NCI-H187 treated with DMSO at 0.1 percent for 48 hours (cell line): ENCODE results near the gene PAQR5.

ENCODE experiments used
- DNase-seq: peaks from one replicate; lab custom pipeline; 2025; lab: John Stamatoyannopoulos, UW

Gene PAQR5

DNA sequence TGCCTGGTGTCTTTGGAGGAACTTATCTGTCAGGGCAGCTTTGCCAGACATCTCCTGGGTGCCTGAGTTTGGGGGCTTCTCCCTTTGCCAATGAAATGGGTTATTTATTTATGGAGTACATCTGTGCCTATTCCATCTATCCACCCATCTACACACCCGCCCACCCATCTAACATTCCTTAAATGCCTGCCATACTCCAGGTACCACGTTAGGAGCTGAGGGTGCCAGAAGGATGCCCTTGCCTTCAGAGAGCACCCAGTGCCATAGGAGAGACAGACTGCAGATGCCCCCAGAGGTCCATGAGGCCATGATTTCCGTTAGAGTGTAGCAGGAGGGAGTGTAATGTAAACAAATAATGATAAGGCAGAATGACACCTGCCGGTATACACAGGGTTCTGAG is 93.6 kb downstream of the PAQR5 start:
- no peak for DNase-seq

DNA sequence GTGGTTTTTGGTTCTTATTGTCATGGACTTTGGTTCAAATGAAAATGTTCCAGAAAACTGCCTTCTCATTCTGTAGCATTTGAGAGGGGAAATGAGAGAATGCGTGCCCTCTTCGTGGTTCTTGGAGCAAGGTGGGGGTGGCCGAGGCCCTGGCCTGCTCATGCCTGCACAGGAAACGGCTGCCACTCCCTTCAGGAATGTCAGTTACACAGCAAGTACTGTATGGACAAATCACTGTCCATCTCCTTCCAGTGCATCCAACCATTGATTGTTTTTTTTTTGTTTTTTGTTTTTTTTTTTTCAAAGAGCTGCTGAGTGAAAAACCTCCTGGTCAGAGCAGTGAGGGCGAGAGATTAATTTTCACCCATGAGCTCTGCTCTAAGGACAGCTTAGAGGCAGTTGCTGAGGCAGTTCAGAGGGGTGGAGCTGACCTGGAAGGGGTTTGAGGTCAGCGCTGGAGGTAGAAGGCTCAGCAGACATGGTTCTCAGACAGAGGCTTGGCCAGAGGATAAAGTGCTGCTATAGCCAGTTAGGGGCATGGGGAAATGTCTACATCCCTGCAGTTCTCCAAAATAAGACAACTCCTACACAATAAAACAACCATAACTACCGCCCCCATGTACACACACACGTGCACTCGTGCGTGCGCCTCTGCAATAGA is 95.2 kb downstream of the PAQR5 start:
- no peak for DNase-seq

DNA sequence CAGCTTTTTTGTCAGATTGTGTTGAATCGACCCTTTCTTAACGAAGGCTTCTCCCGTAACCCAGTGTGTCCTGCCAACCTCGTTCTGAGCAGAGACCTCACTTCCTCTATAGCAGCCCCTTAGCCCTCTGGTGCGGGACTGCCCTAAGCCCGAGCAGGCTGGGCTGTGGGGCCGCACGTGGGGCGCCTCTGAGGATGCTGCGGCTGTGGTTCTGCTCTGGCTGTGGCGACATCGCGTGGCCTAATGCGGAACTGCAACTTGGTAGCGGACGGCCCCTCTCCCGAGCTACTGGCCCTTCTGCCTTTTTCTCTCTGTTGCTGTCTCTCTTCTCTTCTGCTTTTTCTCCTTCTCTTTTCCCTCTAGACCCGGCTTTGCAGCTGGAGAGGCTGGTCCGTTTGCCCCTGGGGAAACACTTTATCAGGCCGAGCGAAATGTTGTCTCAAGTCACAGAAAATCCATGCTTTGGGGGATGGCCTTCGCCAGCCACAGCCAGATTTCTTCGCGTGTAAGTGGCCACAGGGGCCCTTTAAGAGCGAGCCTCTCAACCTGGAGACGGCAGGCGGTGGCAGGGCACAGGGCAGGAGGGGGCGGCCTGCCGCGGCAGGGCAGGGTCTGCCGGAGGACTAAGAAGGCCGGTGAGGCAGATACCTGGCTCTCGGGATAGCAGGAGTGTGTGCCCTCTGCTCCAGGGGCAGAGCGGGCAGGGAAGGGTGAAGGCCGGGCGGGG is 96.0 kb downstream of the PAQR5 start:
- DNase-seq: no peak

- no peak for DNase-seq
These were observed 96.7 kb downstream of the PAQR5 start for GRCh38 chr15:69395460-69395859.

DNA sequence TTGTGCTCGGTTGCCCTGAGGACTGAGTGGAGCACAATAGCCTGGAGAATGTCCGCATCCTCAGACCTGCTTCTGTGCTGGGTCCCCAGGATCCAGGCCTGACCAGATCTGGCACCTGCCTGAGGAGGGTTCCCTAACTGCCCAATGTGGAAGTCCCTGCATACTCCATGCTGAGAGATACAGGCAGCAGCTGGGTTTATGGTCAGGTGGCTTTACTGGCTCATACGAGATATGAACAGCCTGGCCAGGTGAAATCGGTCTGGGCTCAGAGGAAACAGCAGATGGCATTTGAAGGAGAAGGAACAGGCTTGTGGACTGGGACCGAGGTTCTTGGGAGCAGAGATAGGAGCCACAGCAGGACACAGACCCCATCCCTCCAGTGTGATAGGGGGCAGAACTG is 97.3 kb downstream of the PAQR5 start:
- DNase-seq: no peak

- DNase-seq: no peak
These were observed 99.8 kb downstream of the PAQR5 start for GRCh38 chr15:69398491-69398891.

DNA sequence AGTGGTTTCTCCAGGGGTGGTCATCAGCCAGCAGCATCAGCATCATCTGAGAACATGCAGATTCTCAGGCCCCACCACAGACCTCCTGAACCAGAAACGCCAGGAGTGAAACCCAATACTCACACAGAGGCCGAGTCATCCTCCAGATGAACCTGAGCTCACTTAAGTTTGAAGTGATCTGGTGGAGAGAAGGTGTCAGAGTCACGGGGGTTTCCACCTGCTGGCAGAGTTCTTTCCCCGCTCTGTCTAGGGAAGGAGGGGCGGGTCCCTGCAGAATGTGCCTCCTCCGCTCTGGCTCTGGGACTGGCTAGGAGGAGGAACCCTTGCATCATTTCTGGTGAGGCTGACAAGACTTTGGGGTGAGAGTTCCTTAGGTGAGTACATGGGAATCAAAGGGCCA is 102.1 kb downstream of the PAQR5 start:
- DNase-seq: no peak

DNA sequence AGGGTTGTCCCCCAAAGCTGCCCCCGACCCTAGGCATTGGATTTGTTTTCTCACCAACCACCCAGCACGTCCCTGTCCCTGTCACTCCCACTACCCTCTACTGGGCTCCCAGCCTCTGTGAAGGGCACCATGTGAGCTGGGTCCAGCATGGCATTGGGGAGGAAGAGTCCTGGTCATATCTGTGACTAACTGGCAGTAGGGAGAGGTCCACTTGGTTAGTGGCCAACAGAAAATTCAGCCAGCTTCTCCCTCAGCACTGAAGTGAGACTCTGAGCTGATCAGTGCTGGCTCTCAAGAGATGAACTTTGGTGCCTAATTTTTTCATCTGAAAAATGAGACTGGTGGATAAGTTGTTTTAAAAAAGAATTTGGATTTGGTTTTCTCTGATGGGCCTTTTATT is 104.1 kb downstream of the PAQR5 start:
- DNase-seq: no peak

GRCh38 chr15:69403594-69403993 is 104.9 kb downstream of the PAQR5 start:
- no peak for DNase-seq

- DNase-seq: no peak
These were observed 106.4 kb downstream of the PAQR5 start for GRCh38 chr15:69405110-69405509.

DNA sequence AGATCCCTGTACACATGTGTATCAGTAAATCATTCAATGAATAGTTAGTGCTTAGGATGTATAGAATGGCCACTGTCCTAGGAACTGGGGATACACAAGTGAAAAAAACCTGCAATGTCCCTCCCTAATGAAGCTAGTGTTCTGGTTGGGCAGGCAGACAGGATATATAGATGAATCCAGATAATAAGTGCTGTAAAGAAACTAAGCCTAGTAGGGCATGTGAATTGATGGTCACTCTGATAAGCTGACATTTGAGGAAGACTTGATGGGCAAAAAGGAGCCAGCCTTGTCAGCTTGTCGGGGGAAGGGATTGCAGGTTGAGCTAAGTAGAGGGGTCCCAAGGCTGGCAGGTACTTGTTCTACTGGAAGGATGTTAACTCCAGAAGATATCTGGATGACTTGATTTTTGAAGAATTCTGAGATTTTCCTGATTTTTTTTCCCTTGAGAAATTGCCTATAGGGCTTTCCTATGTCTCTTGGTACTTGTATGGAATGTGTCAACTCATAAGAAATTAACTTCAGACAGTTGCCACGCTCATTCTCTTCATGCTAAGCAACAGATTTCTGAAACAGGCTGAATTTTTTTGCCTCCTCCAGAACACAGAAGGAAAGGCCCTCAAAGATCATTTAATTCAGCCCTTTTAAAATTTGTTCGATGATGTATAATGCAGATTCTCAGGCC is 109.1 kb downstream of the PAQR5 start:
- no peak for DNase-seq

DNA sequence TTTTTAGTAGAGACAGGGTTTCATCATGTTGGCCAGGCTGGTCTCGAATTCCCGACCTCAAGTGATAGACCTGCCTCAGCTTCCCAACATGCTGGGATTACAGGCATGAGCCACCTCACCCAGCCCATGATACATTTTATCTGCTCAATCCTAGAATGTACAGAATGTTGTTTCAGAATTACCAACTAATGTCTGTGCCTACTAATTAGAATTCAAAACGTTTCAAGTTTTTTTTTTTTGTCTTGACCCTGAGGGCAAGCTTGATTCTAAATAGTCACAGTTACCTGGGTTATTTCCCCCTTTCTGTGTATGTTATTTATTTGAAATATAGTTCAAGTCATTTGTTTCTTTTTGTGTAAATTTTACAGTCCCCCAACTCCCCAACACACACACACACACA is 110.1 kb downstream of the PAQR5 start:
- DNase-seq: no peak

GRCh38 chr15:69410248-69410874 is 111.6 kb downstream of the PAQR5 start:
- DNase-seq: no peak

DNA sequence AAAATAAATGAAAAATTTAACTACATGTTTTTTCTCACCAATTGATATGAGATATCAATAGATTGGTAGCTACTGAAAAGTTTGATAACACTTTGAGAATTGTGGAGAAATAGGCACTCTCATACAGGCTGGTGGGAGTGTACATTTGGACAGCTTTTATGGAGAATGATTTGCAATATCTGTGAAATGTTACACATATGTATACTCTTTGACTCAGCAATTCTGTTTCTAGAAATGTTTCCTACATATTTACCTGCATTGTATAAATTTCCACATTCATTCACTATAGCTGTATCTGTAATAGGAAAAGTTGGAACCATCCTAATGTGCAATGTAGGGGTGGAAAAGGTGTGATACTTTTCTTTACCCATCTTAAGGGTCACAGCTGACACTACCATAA is 113.6 kb downstream of the PAQR5 start:
- DNase-seq: no peak

- no peak for DNase-seq
These were observed 114.0 kb downstream of the PAQR5 start for GRCh38 chr15:69412701-69413100.

DNA sequence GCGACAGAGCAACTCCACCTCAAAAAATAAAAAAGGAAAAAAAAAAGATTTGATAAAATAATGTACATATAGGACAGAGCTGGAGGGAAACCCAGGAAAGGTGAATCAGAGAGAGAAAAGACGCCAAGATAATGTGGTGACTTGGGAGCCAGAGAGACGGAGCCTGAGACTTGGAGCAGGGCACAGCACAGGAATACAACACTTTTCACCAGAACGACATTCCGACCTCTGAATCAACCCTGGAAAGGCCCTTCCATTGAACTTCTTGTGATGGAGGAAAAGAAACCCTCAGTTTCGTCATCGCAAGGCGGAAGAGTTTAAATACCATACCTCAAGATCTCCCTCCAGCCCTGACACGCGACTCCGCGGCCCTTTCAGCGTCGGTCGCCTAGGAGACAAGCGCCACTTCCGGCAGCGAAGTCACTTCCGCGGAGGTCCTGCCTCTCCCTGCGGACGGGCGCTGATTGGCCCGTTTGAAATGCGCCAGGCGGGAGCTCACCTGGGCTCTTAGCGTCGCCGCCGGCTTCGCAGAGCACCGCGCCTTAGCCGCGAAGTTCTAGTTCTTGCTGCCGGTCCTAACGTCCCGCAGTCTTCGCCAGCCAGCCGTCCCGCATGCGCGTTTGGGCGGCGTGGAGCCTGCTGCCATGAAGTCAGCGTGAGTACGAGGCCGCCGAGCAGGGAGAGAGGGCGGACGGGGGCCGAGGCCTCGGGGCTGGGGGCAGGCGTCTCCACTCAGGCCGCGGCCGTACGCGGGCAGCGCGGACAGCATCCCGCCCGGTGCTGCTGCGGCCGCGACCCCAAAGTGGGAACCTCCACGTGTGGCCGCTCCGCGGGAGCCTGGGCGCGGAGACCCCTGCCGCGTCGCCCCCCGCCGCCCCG is 115.3 kb downstream of the PAQR5 start, which contains the start of gene KIF23:
TSS of gene KIF23 (plus strand) at position 528 of the 879 bp plus-strand sequence. CDS start at position 645, 117 bp downstream.
- DNase-seq: peak; percentile 58

- DNase-seq: no peak
These were observed 116.0 kb downstream of the PAQR5 start for GRCh38 chr15:69414701-69415167.

- no peak for DNase-seq
These were observed 116.7 kb downstream of the PAQR5 start for GRCh38 chr15:69415381-69415780.

GRCh38 chr15:69417581-69417980 is 118.9 kb downstream of the PAQR5 start:
- DNase-seq: no peak

DNA sequence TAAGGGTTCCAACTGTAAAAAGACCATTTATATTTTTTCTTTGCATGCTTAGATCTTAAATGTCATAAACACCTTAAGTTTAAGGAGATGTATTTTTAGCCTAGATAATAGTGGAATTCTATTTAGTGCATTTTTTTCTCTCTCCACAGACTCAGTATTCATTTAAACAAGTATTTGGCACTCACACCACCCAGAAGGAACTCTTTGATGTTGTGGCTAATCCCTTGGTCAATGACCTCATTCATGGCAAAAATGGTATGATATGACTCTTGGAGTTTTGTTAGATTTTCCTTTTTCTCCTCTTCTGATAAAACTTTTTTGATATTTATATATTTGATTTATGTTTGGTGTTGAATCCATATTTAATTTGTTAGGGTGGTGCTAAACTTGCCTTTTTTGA is 122.8 kb downstream of the PAQR5 start:
- no peak for DNase-seq

DNA sequence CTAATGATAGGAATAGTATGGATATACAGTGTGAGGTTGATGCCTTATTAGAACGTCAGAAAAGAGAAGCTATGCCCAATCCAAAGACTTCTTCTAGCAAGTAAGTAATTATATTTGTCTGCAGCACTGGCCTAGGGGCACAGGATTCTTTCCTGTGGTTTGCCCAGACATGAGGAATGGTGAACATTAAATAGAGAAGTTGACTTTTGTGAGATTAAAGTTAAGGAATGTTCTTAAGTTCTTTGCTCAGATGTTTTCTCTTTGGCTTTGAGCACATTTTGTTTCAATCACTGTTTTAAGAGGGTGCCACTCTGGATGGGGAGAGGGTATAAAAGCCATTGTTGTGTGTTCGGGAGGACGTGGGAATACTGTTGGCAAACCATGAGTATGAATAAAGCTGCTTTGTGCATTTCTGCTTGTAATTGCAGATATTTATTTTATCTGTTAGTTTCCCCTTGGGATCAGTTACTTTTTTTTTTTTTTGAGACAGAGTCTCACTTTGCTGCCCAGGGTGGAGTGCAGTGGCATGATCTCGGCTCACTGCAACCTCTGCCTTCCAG is 123.7 kb downstream of the PAQR5 start:
- DNase-seq: no peak
